ENCODE data around the gene FNDC3B.

- TF ChIP-seq CTCF (IDR thresholded peaks at IDR 0.05) = no peak
- TF ChIP-seq EZH2 (IDR thresholded peaks at IDR 0.05; ENCODE audit: borderline replicate concordance, insufficient read depth, low read depth, low read length, poor library complexity, severe bottlenecking) = no peak
These were observed 188.6 kb downstream of the FNDC3B start for GRCh38 chr3:172228036-172228415.

Measured in B cell (primary cell).